GM20000 (cell line): ENCODE measurements around the gene PDGFC.

ENCODE experiments used
- DNase-seq: peaks from one replicate; pipeline ENCODE4 v3.0.0; 2012; ENCODE audit warnings: low spot score
- CTCF ChIP-seq: IDR thresholded peaks from 2 replicates; pipeline ENCODE4 v1.5.1; 2012; ENCODE audit warnings: mild to moderate bottlenecking, control low read depth; ENCODE audit errors: extremely low read depth, missing control alignments

Gene PDGFC

GRCh38 chr4:156786713-156787112 lies 184.9 kb downstream of the PDGFC start:
- no peak for DNase-seq
- TF ChIP-seq CTCF, result no peak

- DNase-seq, result no peak
- TF ChIP-seq CTCF, result no peak
Observed at GRCh38 chr4:156784970-156785369, 186.6 kb downstream of the PDGFC start.

GRCh38 chr4:156783966-156784365 lies 187.6 kb downstream of the PDGFC start:
- no peak for DNase-seq
- TF ChIP-seq CTCF, result no peak

- no peak for DNase-seq
- TF ChIP-seq CTCF, result no peak
Observed at GRCh38 chr4:156782491-156782890, 189.1 kb downstream of the PDGFC start.

GRCh38 chr4:156781852-156782251 lies 189.7 kb downstream of the PDGFC start:
- TF ChIP-seq CTCF, result no peak
- DNase-seq, result no peak

- no peak for DNase-seq
- no peak for TF ChIP-seq CTCF
Observed at GRCh38 chr4:156779774-156780173, 191.8 kb downstream of the PDGFC start.

- TF ChIP-seq CTCF, result no peak
- DNase-seq, result no peak
Observed at GRCh38 chr4:156779042-156779441, 192.6 kb downstream of the PDGFC start.

- no peak for DNase-seq
- no peak for TF ChIP-seq CTCF
Observed at GRCh38 chr4:156778606-156779005, 193.0 kb downstream of the PDGFC start.
